Nephron (organoid): ENCODE data around the gene CREB3.

Source experiments
- H3K27ac Mint-ChIP-seq, 3 experiments: 2 replicates each; pipeline ENCODE4 v1.8.0; 2020; ENCODE audit warnings: mixed read lengths in 3 of 3, mild to moderate bottlenecking in 2 of 3, moderate library complexity in 1 of 3
- H3K27me3 Mint-ChIP-seq: 2 replicates; pipeline ENCODE4 v1.8.0; 2021; ENCODE audit warnings: low read depth, mild to moderate bottlenecking, moderate library complexity, mixed read lengths
- H3K36me3 Mint-ChIP-seq: 2 replicates; pipeline ENCODE4 v1.8.0; 2020; ENCODE audit warnings: low read depth, mixed read lengths
- H3K4me1 Mint-ChIP-seq: 2 replicates; pipeline ENCODE4 v1.8.0; 2020; ENCODE audit warnings: mixed read lengths
- H3K4me3 Mint-ChIP-seq, 3 experiments: 2 replicates each; pipeline ENCODE4 v1.8.0; 2020; ENCODE audit warnings: mild to moderate bottlenecking in 3 of 3, mixed read lengths in 3 of 3, moderate library complexity in 2 of 3
- H3K9me3 Mint-ChIP-seq: 2 replicates; pipeline ENCODE4 v1.8.0; 2020; ENCODE audit warnings: mixed read lengths
- CTCF ChIP-seq, 3 experiments: fragments of 200-600 bp; sonication (generic); IDR thresholded peaks; one replicate each; pipeline ENCODE4 v1.5.0; 2021; ENCODE audit warnings: antibody characterized with exemption in 3 of 3; ENCODE audit not compliant: unreplicated experiment in 3 of 3

Gene CREB3

GRCh38 chr9:35711501-35712428 lies 20.7 kb upstream of the CREB3 start:
- no peaks in the 10 kb centered on the region for H3K4me1 Mint-ChIP-seq
- H3K36me3 Mint-ChIP-seq: peaks cover 89% of the 10 kb centered on the region
- no peaks in the 10 kb centered on the region for H3K9me3 Mint-ChIP-seq
- no peak overlapping the region for H3K4me3 Mint-ChIP-seq
- peak overlapping the region in 1 of 3 experiments; percentile 55 for H3K27ac Mint-ChIP-seq
- no peaks in the 10 kb centered on the region for H3K27me3 Mint-ChIP-seq
- TF ChIP-seq CTCF (IDR thresholded peaks at IDR 0.05; ENCODE audit: unreplicated experiment in 3 of 3): no peak

GRCh38 chr9:35712762-35713400 lies 19.6 kb upstream of the CREB3 start:
- no peak for TF ChIP-seq CTCF (IDR thresholded peaks at IDR 0.05; ENCODE audit: unreplicated experiment in 3 of 3)
- H3K4me1 Mint-ChIP-seq: peaks cover 5% of the 10 kb centered on the region
- no peaks in the 10 kb centered on the region for H3K9me3 Mint-ChIP-seq
- no peak overlapping the region for H3K4me3 Mint-ChIP-seq
- H3K27me3 Mint-ChIP-seq: no peaks in the 10 kb centered on the region
- peaks cover 87% of the 10 kb centered on the region for H3K36me3 Mint-ChIP-seq
- H3K27ac Mint-ChIP-seq: no peak overlapping the region

GRCh38 chr9:35713578-35713977 lies 18.9 kb upstream of the CREB3 start:
- Mint-ChIP-seq H3K27me3 (no peaks in the 10 kb centered on the region), H3K36me3 (peaks cover 87% of the 10 kb centered on the region), H3K4me3 (no peak overlapping the region), H3K27ac (no peak overlapping the region), H3K4me1 (peaks cover 5% of the 10 kb centered on the region), H3K9me3 (no peaks in the 10 kb centered on the region)
- TF ChIP-seq CTCF (IDR thresholded peaks at IDR 0.05; ENCODE audit: unreplicated experiment in 3 of 3): no peak

- Mint-ChIP-seq H3K4me3 (no peak overlapping the region), H3K4me1 (peaks cover 5% of the 10 kb centered on the region), H3K36me3 (peaks cover 84% of the 10 kb centered on the region), H3K9me3 (no peaks in the 10 kb centered on the region), H3K27ac (no peak overlapping the region), H3K27me3 (no peaks in the 10 kb centered on the region)
- TF ChIP-seq CTCF (IDR thresholded peaks at IDR 0.05; ENCODE audit: unreplicated experiment in 3 of 3): no peak
Measured at GRCh38 chr9:35714123-35714522, 18.3 kb upstream of the CREB3 start.

GRCh38 chr9:35714579-35715252 lies 17.8 kb upstream of the CREB3 start:
- peaks cover 86% of the 10 kb centered on the region for H3K36me3 Mint-ChIP-seq
- peaks cover 5% of the 10 kb centered on the region for H3K4me1 Mint-ChIP-seq
- H3K27me3 Mint-ChIP-seq: no peaks in the 10 kb centered on the region
- no peaks in the 10 kb centered on the region for H3K9me3 Mint-ChIP-seq
- H3K4me3 Mint-ChIP-seq: no peak overlapping the region
- no peak for TF ChIP-seq CTCF (IDR thresholded peaks at IDR 0.05; ENCODE audit: unreplicated experiment in 3 of 3)
- H3K27ac Mint-ChIP-seq: peak overlapping the region in 1 of 3 experiments; percentile 49
